HEK293T (cell line): ENCODE results near the gene KRTAP10-12.
"Not testable (repeated sequence)": the region's sequence is repeated elsewhere in the genome, so short reads cannot be mapped to it uniquely, and the experiment has no call there.

Experiments
- CTCF ChIA-PET: fragments of 350-600 bp; formaldehyde crosslinking; extraction: SDS; loops from one replicate; lab custom pipeline; 2021; ENCODE audit warnings: antibody characterized with exemption, inconsistent platforms; lab: Yijun Ruan, JAX
- POLR2A ChIA-PET: fragments of 350-600 bp; formaldehyde crosslinking; extraction: SDS; loops from one replicate; lab custom pipeline; 2020; ENCODE audit warnings: antibody characterized with exemption, inconsistent platforms; lab: Yijun Ruan, JAX
- DNase-seq: peaks from one replicate; pipeline ENCODE4 v3.0.0; 2012; ENCODE audit warnings: mixed read lengths; ENCODE audit errors: extremely low spot score
- ARNT ChIP-seq: fragments of 450-650 bp; IDR thresholded peaks from 2 replicates; pipeline ENCODE4 v1.6.1; 2017; ENCODE audit warnings: mild to moderate bottlenecking
- BHLHE40 ChIP-seq: fragments of 450-650 bp; IDR thresholded peaks from 2 replicates; pipeline ENCODE4 v1.6.1; 2016; ENCODE audit warnings: mild to moderate bottlenecking, moderate library complexity, borderline replicate concordance
- CTBP1 ChIP-seq: fragments of 450-650 bp; IDR thresholded peaks from 2 replicates; pipeline ENCODE4 v1.6.1; 2016; ENCODE audit warnings: borderline replicate concordance
- ELF4 ChIP-seq: fragments of 450-650 bp; IDR thresholded peaks from 2 replicates; pipeline ENCODE4 v1.6.1; 2017; ENCODE audit warnings: antibody characterized with exemption
- FOXA1 ChIP-seq: fragments of 450-650 bp; IDR thresholded peaks from 2 replicates; pipeline ENCODE4 v1.6.1; 2016; ENCODE audit warnings: mild to moderate bottlenecking
- FOXK2 ChIP-seq: fragments of 450-650 bp; IDR thresholded peaks from 2 replicates; pipeline ENCODE4 v1.6.1; 2016; ENCODE audit warnings: mild to moderate bottlenecking
- FOXM1 ChIP-seq: fragments of 450-650 bp; IDR thresholded peaks from 2 replicates; pipeline ENCODE4 v1.6.1; 2017; ENCODE audit warnings: mild to moderate bottlenecking, borderline replicate concordance
- HDGF ChIP-seq: fragments of 450-650 bp; IDR thresholded peaks from 2 replicates; pipeline ENCODE4 v1.6.1; 2017; ENCODE audit warnings: antibody characterized with exemption, borderline replicate concordance
- L3MBTL2 ChIP-seq: fragments of 450-650 bp; conservative IDR thresholded peaks from 2 replicates; pipeline ENCODE4 v1.6.1; 2016; ENCODE audit warnings: mild to moderate bottlenecking
- LEF1 ChIP-seq: fragments of 450-650 bp; IDR thresholded peaks from 2 replicates; pipeline ENCODE4 v1.6.1; 2017; ENCODE audit warnings: mild to moderate bottlenecking, borderline replicate concordance
- NFRKB ChIP-seq: fragments of 450-650 bp; IDR thresholded peaks from 2 replicates; pipeline ENCODE4 v1.6.1; 2016; ENCODE audit warnings: mild to moderate bottlenecking, moderate library complexity
- SP1 ChIP-seq: fragments of 450-650 bp; IDR thresholded peaks from 2 replicates; pipeline ENCODE4 v1.6.1; 2017
- SUZ12 ChIP-seq: fragments of 450-650 bp; IDR thresholded peaks from 2 replicates; pipeline ENCODE4 v1.6.1; 2016; ENCODE audit warnings: mild to moderate bottlenecking
- TARDBP ChIP-seq: fragments of 450-650 bp; IDR thresholded peaks from 2 replicates; pipeline ENCODE4 v1.6.1; 2016
- ZNF384 ChIP-seq: fragments of 450-650 bp; IDR thresholded peaks from 2 replicates; pipeline ENCODE4 v1.6.1; 2016
- TF ChIP-seq, protein P1 (sequence below): fragments of 450-650 bp; IDR thresholded peaks from 2 replicates; pipeline ENCODE4 v1.6.1; 2016

KRTAP10-12 gene

DNA sequence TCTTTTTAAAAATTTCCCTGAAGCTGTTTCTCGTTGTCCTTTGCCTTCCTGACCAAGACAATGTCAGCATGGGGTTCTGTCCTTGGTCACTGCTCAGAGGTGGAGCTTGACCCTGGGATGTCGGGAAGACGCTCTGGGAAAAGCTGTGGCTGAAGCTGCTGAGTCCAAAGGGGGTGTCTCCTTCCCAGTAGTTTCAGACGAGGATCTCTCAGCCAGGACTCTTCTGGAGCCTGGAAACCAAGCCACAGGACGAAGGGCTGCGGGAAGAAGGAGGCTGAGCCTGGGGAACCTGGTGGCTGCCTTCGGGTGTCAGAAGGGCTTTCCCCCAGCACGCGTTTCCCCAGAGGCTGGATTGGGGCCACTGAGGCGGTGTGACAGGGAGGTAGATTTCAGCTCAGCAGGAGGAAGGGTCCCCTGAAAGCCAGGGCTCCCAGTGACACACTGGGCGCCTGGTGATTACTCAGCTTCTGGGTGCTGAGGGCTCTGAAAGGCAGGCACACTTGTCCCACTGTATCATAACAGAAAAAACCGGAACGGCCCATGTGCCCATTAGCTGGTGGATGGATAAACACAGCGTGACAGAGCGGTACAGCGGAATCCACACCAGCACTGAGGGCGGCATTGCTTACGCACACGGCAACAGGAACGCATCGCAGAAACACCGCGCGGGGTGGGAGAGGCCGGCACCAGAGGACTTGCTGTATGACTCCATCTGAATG is 10.0 kb upstream of the KRTAP10-12 start:
- TF ChIP-seq ARNT (no peak), SP1 (no peak), ELF4 (no peak), BHLHE40 (no peak), FOXM1 (no peak), FOXK2 (no peak), NFRKB (no peak), CTBP1 (no peak), HDGF (no peak), L3MBTL2 (no peak), ZNF384 (no peak), LEF1 (no peak)
- ChIA-PET CTCF (no interaction called here), POLR2A (no interaction called here)
- DNase-seq = no peak

DNA sequence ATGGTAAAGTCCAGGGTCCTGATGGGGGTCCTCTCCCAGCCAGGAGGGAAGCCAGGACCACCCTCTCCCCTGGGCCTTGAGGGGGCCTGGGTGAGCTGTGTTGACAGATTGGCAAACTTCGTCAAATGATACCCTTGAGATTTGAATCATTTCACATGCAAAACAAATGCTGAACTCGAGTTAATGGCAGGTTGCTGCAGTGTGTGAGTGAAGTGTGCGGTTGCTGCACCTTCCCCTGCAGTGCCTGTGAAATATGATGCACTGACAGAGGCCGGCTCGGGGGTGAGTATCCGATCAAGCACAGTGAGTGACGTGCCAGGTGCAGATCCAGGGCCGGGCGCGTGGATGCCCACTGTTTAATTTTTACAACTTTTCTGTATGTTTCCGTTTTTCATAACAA is 9.3 kb upstream of the KRTAP10-12 start:
- POLR2A ChIA-PET = no interaction called here
- CTCF ChIA-PET = no interaction called here

DNA sequence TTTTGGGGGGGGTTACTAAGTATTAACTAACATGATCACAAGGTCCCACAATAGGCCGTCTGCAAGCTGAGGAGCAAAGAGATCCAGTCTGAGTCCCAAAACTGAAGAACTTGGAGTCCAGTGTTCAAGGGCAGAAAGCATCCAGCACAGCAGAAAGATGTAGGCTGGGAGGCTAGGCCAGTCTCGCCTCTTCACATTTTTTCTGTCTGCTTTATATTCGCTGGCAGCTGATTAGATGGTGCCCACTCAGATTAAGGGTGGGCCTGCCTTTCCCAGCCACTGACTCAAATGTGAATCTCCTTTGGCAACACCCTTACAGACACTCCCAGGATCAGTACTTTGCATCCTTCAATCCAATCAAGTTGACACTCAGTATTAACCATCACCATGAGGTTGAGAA is 7.2 kb upstream of the KRTAP10-12 start:
- DNase-seq, POLR2A ChIA-PET, CTCF ChIA-PET: not testable (repeated sequence)

More for the DNA sequence above, 9.3 kb upstream of the KRTAP10-12 start:
- no peak for DNase-seq
- TF ChIP-seq, protein P1, sequence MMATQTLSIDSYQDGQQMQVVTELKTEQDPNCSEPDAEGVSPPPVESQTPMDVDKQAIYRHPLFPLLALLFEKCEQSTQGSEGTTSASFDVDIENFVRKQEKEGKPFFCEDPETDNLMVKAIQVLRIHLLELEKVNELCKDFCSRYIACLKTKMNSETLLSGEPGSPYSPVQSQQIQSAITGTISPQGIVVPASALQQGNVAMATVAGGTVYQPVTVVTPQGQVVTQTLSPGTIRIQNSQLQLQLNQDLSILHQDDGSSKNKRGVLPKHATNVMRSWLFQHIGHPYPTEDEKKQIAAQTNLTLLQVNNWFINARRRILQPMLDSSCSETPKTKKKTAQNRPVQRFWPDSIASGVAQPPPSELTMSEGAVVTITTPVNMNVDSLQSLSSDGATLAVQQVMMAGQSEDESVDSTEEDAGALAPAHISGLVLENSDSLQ = peak; percentile 61; the same call in 1 of the 2 replicates
- TF ChIP-seq NFRKB = no peak

DNA sequence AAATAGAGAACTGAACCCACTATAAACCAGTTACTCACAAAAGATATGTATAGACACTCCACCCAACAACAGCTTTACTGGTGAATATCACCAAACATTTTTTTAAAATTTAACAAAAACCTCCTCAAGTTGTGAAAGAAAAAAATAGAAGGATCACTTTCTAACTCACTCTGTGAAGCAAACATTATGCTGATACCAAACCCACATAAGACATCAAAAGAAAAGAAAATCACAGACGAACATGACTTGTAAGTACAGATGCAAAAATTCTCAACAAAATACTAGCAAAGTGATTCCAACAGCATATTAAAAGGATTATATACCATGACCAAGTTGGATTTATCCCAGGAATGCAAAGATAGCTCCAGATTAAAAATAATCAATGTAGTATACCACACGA is 5.3 kb upstream of the KRTAP10-12 start:
- CTCF ChIA-PET = no interaction called here
- POLR2A ChIA-PET = no interaction called here
- no peak for DNase-seq
- TF ChIP-seq FOXM1 = no peak
- TF ChIP-seq, protein P1 = no peak
- no peak for TF ChIP-seq LEF1
- TF ChIP-seq SUZ12 = no peak
- no peak for TF ChIP-seq SP1
- TF ChIP-seq ZNF384 = no peak
- TF ChIP-seq FOXK2 = no peak
- no peak for TF ChIP-seq TARDBP
- TF ChIP-seq NFRKB = no peak
- no peak for TF ChIP-seq BHLHE40
- TF ChIP-seq HDGF = no peak
- TF ChIP-seq L3MBTL2 = no peak
- TF ChIP-seq CTBP1 = no peak
- no peak for TF ChIP-seq FOXA1
- no peak for TF ChIP-seq ELF4
- no peak for TF ChIP-seq ARNT

DNA sequence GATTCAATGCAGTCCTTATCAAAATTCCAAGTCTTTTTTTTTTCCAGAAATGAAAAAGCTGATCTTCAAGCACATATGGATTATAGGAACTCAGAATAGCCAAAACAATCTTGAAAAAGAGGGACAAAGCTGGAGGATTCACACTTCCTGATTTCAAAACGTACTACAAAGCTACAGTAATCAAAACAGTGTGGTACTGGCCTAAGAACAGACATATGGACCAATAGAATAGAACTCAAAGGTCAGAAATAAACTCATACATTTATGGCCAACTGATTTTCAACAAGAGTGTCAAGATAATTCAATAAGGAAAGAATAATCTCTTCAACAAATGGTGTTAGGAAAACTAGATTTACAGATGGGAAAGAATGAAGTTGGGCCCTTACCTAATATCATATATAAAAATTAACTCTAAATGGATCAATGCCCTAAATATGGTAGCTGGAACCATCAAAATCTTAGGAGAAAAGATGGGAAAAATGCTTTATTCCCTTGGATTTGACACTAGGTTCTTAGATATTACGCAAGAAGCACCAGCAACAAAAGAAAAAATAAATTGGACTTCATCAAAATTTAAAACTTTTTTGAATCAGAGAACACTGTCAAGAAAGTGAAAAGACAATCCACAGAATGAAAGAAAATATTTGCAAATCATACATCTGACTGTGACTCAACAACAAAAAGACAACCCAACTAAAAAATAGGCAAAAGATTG is 4.0 kb upstream of the KRTAP10-12 start:
- ChIA-PET POLR2A (no interaction called here), CTCF (no interaction called here)
- TF ChIP-seq, protein P1 = no peak
- TF ChIP-seq SUZ12 (no peak), TARDBP (no peak), LEF1 (no peak), FOXK2 (no peak), HDGF (no peak), FOXA1 (no peak), ARNT (no peak), SP1 (no peak), BHLHE40 (no peak), FOXM1 (no peak), L3MBTL2 (no peak), NFRKB (no peak), CTBP1 (no peak), ZNF384 (no peak), ELF4 (no peak)
- no peak for DNase-seq

DNA sequence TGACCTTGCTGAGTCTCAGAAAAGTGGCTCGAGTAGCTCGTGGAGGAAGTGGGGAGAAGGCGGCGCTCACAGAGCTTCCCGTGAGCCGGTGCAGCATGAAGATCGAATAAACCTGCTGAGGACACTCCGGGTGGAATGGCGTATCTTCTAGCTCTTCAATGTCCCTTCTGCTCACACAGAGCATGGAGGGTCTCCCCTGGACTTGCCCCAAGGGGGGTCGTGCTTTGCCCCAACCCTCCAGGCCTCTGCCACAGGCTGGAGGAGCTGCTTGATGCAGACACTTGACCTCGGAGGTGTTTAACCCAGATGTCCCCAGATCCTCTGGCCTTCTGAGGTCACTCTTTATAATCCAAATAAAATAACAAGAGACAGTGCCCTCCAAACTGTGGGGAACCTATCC is 2.2 kb upstream of the KRTAP10-12 start:
- no peak for DNase-seq
- TF ChIP-seq HDGF = no peak
- TF ChIP-seq SP1 = no peak
- no peak for TF ChIP-seq LEF1
- TF ChIP-seq ARNT = no peak
- no peak for TF ChIP-seq FOXK2
- TF ChIP-seq, protein P1 = no peak
- TF ChIP-seq ELF4 = no peak
- no peak for TF ChIP-seq SUZ12
- no peak for TF ChIP-seq NFRKB
- TF ChIP-seq ZNF384 = no peak
- no peak for TF ChIP-seq L3MBTL2
- no peak for TF ChIP-seq CTBP1
- TF ChIP-seq BHLHE40 = no peak
- POLR2A ChIA-PET = no interaction called here
- CTCF ChIA-PET = no interaction called here
